GF-D8 (cell line): ENCODE measurements around the gene NCAPH2.
"Not testable (repeated sequence)": the region's sequence is repeated elsewhere in the genome, so short reads cannot be mapped to it uniquely, and the experiment has no call there.

Experiments
- DNase-seq: peaks from one replicate; lab custom pipeline; 2025; lab: John Stamatoyannopoulos, UW

NCAPH2 gene

GRCh38 chr22:50530877-50531545 lies 23.0 kb downstream of the NCAPH2 start:
- no peak for DNase-seq

GRCh38 chr22:50531546-50531961 lies 23.5 kb downstream of the NCAPH2 start:
- DNase-seq: no peak

- no peak for DNase-seq
These were observed 24.1 kb downstream of the NCAPH2 start for GRCh38 chr22:50531962-50532674.

GRCh38 chr22:50532824-50533796 lies 25.1 kb downstream of the NCAPH2 start:
- DNase-seq: no peak

- not testable (repeated sequence) for DNase-seq
These were observed 26.1 kb downstream of the NCAPH2 start for GRCh38 chr22:50533856-50534711.

GRCh38 chr22:50535113-50535512 lies 27.1 kb downstream of the NCAPH2 start:
- no peak for DNase-seq

GRCh38 chr22:50536226-50536625 lies 28.2 kb downstream of the NCAPH2 start:
- DNase-seq: no peak

- DNase-seq: no peak
These were observed 29.7 kb downstream of the NCAPH2 start for GRCh38 chr22:50537765-50538164.

- DNase-seq: no peak
These were observed 32.4 kb downstream of the NCAPH2 start for GRCh38 chr22:50540381-50540780.

GRCh38 chr22:50541667-50542026 lies 33.6 kb downstream of the NCAPH2 start:
- DNase-seq: peak; percentile 66

- peak; percentile 31 for DNase-seq
These were observed 34.4 kb downstream of the NCAPH2 start for GRCh38 chr22:50542416-50542927.

GRCh38 chr22:50544078-50544745 lies 36.2 kb downstream of the NCAPH2 start:
- DNase-seq: peak; percentile 2

- DNase-seq: no peak
These were observed 36.8 kb downstream of the NCAPH2 start for GRCh38 chr22:50544746-50545253.

- peak; percentile 43 for DNase-seq
These were observed 37.7 kb downstream of the NCAPH2 start, which contains the start of gene KLHDC7B for GRCh38 chr22:50545522-50546325. Gene KLHDC7B (plus strand): TSS chr22:50545899. CDS start chr22:50546244, 345 bp downstream.

GRCh38 chr22:50546326-50547262 lies 38.6 kb downstream of the NCAPH2 start:
- DNase-seq: no peak

GRCh38 chr22:50547263-50547985 lies 39.4 kb downstream of the NCAPH2 start:
- DNase-seq: no peak

GRCh38 chr22:50548040-50548920 lies 40.3 kb downstream of the NCAPH2 start:
- peak; percentile 0 for DNase-seq
